Measurements from ENCODE around the gene RBM39.

The RBM39 gene

GRCh38 chr20:35771689-35772562 lies 29.9 kb upstream of the RBM39 start, which contains the start of gene PHF20:
Gene PHF20 (plus strand): TSS chr20:35772015. CDS start chr20:35801523, 29,508 bp downstream.
- Histone ChIP-seq H4K20me1 (ENCODE audit: insufficient read depth, low read length) (no peaks in the 10 kb centered on the region), H3F3A (ENCODE audit: insufficient read depth, low read length) (0 out of 2 replicates have a peak, but pooled peaks cover 4% of the 10 kb centered on the region), H3K27ac (ENCODE audit: low read depth, low read length, poor library complexity, severe bottlenecking) (peak within 1 kb of the TSS; percentile 52), H3K9ac (ENCODE audit: low read length) (peak within 1 kb of the TSS; percentile 87), H3K27me3 (ENCODE audit: insufficient read depth, low read length) (no peaks in the 10 kb centered on the region), H3K4me1 (ENCODE audit: insufficient read depth, low read length, severe bottlenecking) (peaks cover 68% of the 10 kb centered on the region), H3K9me3 (ENCODE audit: low read length) (no peaks in the 10 kb centered on the region), H3K36me3 (ENCODE audit: insufficient read depth, low read length) (peaks cover 9% of the 10 kb centered on the region; the same call in 1 of the 2 replicates), H2AFZ (ENCODE audit: low read length) (peak within 1 kb of the TSS; percentile 16; the same call in 1 of the 2 replicates), H3K4me3 (ENCODE audit: low read depth, low read length, poor library complexity, severe bottlenecking) (peak within 1 kb of the TSS; percentile 87), H3K79me2 (ENCODE audit: insufficient read depth, low read length) (peaks cover 35% of the 10 kb centered on the region), H3K4me2 (ENCODE audit: low read length) (peak within 1 kb of the TSS; percentile 98), H3K9me2 (ENCODE audit: low read depth, low read length) (no peaks in the 10 kb centered on the region)
- TF ChIP-seq CTCF (IDR thresholded peaks at IDR 0.05; ENCODE audit: low read length) = no peak
- TF ChIP-seq EZH2 (IDR thresholded peaks at IDR 0.05; ENCODE audit: borderline replicate concordance, low read length) = no peak

GRCh38 chr20:35771367-35771688 lies 29.3 kb upstream of the RBM39 start:
- H3K9me2 ChIP-seq (ENCODE audit: low read depth, low read length) = no peaks in the 10 kb centered on the region
- TF ChIP-seq CTCF (IDR thresholded peaks at IDR 0.05; ENCODE audit: low read length) (no peak), EZH2 (IDR thresholded peaks at IDR 0.05; ENCODE audit: borderline replicate concordance, low read length) (no peak)
- H3F3A ChIP-seq (ENCODE audit: insufficient read depth, low read length) = 0 out of 2 replicates have a peak, but pooled peaks cover 4% of the 10 kb centered on the region
- peaks cover 9% of the 10 kb centered on the region; the same call in 1 of the 2 replicates for H3K36me3 ChIP-seq (ENCODE audit: insufficient read depth, low read length)
- H3K79me2 ChIP-seq (ENCODE audit: insufficient read depth, low read length) = peaks cover 35% of the 10 kb centered on the region
- H3K27me3 ChIP-seq (ENCODE audit: insufficient read depth, low read length) = no peaks in the 10 kb centered on the region
- peaks cover 62% of the 10 kb centered on the region for H3K4me1 ChIP-seq (ENCODE audit: insufficient read depth, low read length, severe bottlenecking)
- no peaks in the 10 kb centered on the region for H3K9me3 ChIP-seq (ENCODE audit: low read length)
- peak overlapping the region; percentile 87 for H3K4me3 ChIP-seq (ENCODE audit: low read depth, low read length, poor library complexity, severe bottlenecking)
- H3K9ac ChIP-seq (ENCODE audit: low read length) = no peak overlapping the region
- H4K20me1 ChIP-seq (ENCODE audit: insufficient read depth, low read length) = no peaks in the 10 kb centered on the region
- peak overlapping the region; percentile 16; the same call in 1 of the 2 replicates for H2AFZ ChIP-seq (ENCODE audit: low read length)
- peak overlapping the region; percentile 9 for H3K27ac ChIP-seq (ENCODE audit: low read depth, low read length, poor library complexity, severe bottlenecking)
- H3K4me2 ChIP-seq (ENCODE audit: low read length) = peak overlapping the region; percentile 13; the same call in 1 of the 2 replicates

GRCh38 chr20:35768731-35769664 lies 26.9 kb upstream of the RBM39 start:
- Histone ChIP-seq H3K27ac (ENCODE audit: low read depth, low read length, poor library complexity, severe bottlenecking) (peak overlapping the region; percentile 85), H3K4me1 (ENCODE audit: insufficient read depth, low read length, severe bottlenecking) (peaks cover 41% of the 10 kb centered on the region), H3K9me3 (ENCODE audit: low read length) (no peaks in the 10 kb centered on the region), H3K4me3 (ENCODE audit: low read depth, low read length, poor library complexity, severe bottlenecking) (no peak overlapping the region), H4K20me1 (ENCODE audit: insufficient read depth, low read length) (no peaks in the 10 kb centered on the region), H3K36me3 (ENCODE audit: insufficient read depth, low read length) (no peaks in the 10 kb centered on the region), H3F3A (ENCODE audit: insufficient read depth, low read length) (0 out of 2 replicates have a peak, but pooled peaks cover 4% of the 10 kb centered on the region), H3K79me2 (ENCODE audit: insufficient read depth, low read length) (peaks cover 17% of the 10 kb centered on the region), H3K9me2 (ENCODE audit: low read depth, low read length) (no peaks in the 10 kb centered on the region), H3K9ac (ENCODE audit: low read length) (peak overlapping the region; percentile 45), H3K27me3 (ENCODE audit: insufficient read depth, low read length) (no peaks in the 10 kb centered on the region), H2AFZ (ENCODE audit: low read length) (peak overlapping the region; percentile 84), H3K4me2 (ENCODE audit: low read length) (peak overlapping the region; percentile 60)
- TF ChIP-seq CTCF (IDR thresholded peaks at IDR 0.05; ENCODE audit: low read length) (no peak), EZH2 (IDR thresholded peaks at IDR 0.05; ENCODE audit: borderline replicate concordance, low read length) (no peak)

Measured in OCI-LY1 (cell line).